ENCODE measurements around the gene S1PR4. TPM values are rescaled to one million over a fixed set of nuclear protein-coding genes. Genes with fewer than 3 reads are reported as not detected.
A peak's percentile ranks its signal among the peaks of the same experiment; 100 is the strongest.

The S1PR4 gene
- total RNA-seq, 4 donors from 2014 or later, result 0.53 to 4.2 (median 1.9) TPM

GRCh38 chr19:3222709-3223108 is 44.1 kb downstream of the S1PR4 start:
- TF ChIP-seq POLR2A (IDR thresholded peaks at IDR 0.05), result no peak
- TF ChIP-seq CTCF (IDR thresholded peaks at IDR 0.05), result no peak
- Histone ChIP-seq H3K36me3 (no peaks in the 10 kb centered on the region), H3K4me1 (peaks cover 0 to 13% (median 0%) of the 10 kb centered on the region in 3 donors), H3K27me3 (peaks cover 0 to 67% (median 7%) of the 10 kb centered on the region in 4 donors), H3K9me3 (no peaks in the 10 kb centered on the region), H3K4me3 (no peak overlapping the region), H3K27ac (no peak overlapping the region)
- intact Hi-C loops (cut with DNase I), result no loop called here
- WGBS, 2 donors, result 84% methylated on average over 5 of the region's 5 CpGs
- DNase-seq, result no peak

- WGBS, 2 donors, result 5 to 8% methylated on average over 9 to 15 of the region's 94 CpGs
- Histone ChIP-seq H3K36me3 (no peaks in the 10 kb centered on the region), H3K4me3 (peak within 1 kb of the TSS in 2 of 4 donors; percentile 34 to 57), H3K27ac (no peak within 1 kb of the TSS), H3K27me3 (peaks cover 0 to 85% (median 12%) of the 10 kb centered on the region in 4 donors), H3K9me3 (no peaks in the 10 kb centered on the region), H3K4me1 (peaks cover 0 to 13% (median 0%) of the 10 kb centered on the region in 3 donors)
- intact Hi-C loops (cut with DNase I), result no loop called here
- TF ChIP-seq POLR2A (IDR thresholded peaks at IDR 0.05) (no peak), CTCF (IDR thresholded peaks at IDR 0.05) (peak in 5 of 6 experiments; percentile 4 to 70 (median 59))
- DNase-seq, result no peak
Observed at GRCh38 chr19:3224346-3225168, 46.0 kb downstream of the S1PR4 start, which contains the start of gene CELF5. Gene CELF5 (plus strand): TSS chr19:3224661. CDS start chr19:3224740, 79 bp downstream.

DNA sequence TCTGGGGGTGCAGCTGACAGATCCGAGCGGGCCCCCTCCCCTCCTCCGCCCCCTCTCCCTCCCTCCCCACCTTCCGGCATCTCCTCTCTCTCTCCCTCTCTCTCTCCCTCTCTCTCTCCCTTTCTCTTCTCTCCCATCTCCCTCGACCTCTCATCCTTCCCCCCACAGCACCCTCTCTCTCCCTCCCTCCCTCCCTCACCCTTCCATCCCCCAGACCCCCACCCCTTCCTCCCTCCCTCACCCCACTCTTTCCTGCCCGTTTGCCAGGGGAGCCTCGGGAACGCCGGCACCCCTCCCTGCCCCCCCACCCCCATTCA is 46.6 kb downstream of the S1PR4 start:
- Histone ChIP-seq H3K9me3 (no peaks in the 10 kb centered on the region), H3K4me3 (no peak overlapping the region), H3K36me3 (no peaks in the 10 kb centered on the region), H3K27me3 (peaks cover 0 to 91% (median 12%) of the 10 kb centered on the region in 4 donors), H3K27ac (no peak overlapping the region), H3K4me1 (peaks cover 0 to 13% (median 0%) of the 10 kb centered on the region in 3 donors)
- TF ChIP-seq POLR2A (IDR thresholded peaks at IDR 0.05) (no peak), CTCF (IDR thresholded peaks at IDR 0.05) (no peak)
- intact Hi-C loops (cut with DNase I), result no loop called here
- DNase-seq, result no peak
- WGBS, 2 donors, result 0% methylated on average over 3 of the region's 9 CpGs; no CpG with 5 or more reads in 1 of the 2 donors

GRCh38 chr19:3225677-3226093 is 47.1 kb downstream of the S1PR4 start:
- no peak overlapping the region for H3K4me3 ChIP-seq
- WGBS, 2 donors, result 31 to 80% methylated on average over 1 to 7 of the region's 16 CpGs
- H3K36me3 ChIP-seq, result no peaks in the 10 kb centered on the region
- TF ChIP-seq CTCF (IDR thresholded peaks at IDR 0.05), result no peak
- no peak for TF ChIP-seq POLR2A (IDR thresholded peaks at IDR 0.05)
- no peaks in the 10 kb centered on the region for H3K9me3 ChIP-seq
- peaks cover 0 to 13% (median 0%) of the 10 kb centered on the region in 3 donors for H3K4me1 ChIP-seq
- DNase-seq, result no peak
- intact Hi-C loops (cut with DNase I), result no loop called here
- H3K27me3 ChIP-seq, result peaks cover 0 to 97% (median 12%) of the 10 kb centered on the region in 4 donors
- H3K27ac ChIP-seq, result no peak overlapping the region

DNA sequence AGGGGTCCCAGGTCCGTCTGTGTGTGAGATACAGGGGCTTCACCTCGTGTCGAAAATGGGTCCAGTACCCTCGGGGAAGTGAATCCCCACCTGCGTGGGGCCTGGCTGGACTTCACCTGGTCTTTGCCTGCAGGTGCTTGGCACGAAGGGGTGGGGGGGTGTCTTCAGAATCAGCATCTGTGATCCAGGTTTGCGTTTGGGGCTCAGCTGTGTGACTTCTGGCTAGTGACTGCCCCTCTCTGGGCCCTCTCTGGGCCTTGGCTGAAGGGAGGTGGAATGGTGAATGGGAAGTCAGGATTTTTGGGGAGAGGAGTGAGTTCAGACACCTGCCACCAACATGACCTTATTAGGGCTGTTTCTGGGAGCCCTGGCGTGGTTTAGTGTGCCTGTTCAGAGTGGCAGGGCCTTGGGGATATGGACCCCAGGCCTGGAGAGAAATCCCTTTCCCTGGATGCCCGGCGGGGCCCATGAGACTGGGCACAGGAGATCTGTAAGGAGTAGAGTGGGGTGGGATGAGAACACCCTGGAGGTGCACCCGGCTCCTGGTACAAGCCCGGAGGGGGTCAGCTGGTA is 48.6 kb downstream of the S1PR4 start:
- WGBS, 2 donors, result 40 to 56% methylated on average over 4 of the region's 12 CpGs

More for the DNA sequence above, 48.6 kb downstream of the S1PR4 start:
- Histone ChIP-seq H3K9me3 (no peaks in the 10 kb centered on the region), H3K27ac (no peak overlapping the region), H3K36me3 (no peaks in the 10 kb centered on the region), H3K4me3 (no peak overlapping the region), H3K4me1 (peaks cover 0 to 13% (median 0%) of the 10 kb centered on the region in 3 donors), H3K27me3 (peaks cover 0 to 99% (median 12%) of the 10 kb centered on the region in 4 donors)
- no peak for DNase-seq
- TF ChIP-seq CTCF (IDR thresholded peaks at IDR 0.05) (no peak), POLR2A (IDR thresholded peaks at IDR 0.05) (no peak)
- intact Hi-C loops (cut with DNase I), result no loop called here
